HepG2 (cell line): ENCODE data around the gene TAT. TPM values are rescaled to one million over a fixed set of nuclear protein-coding genes. Genes with fewer than 3 reads are reported as not detected.

Experiments
- CREBL2 ChIP-seq: sonication (generic); formaldehyde crosslinking; IDR thresholded peaks from 2 replicates; pipeline ENCODE4 v1.8.1; 2023; ENCODE audit warnings: missing genetic modification reagents, mild to moderate bottlenecking, borderline replicate concordance
- ETV5 ChIP-seq: IDR thresholded peaks from 2 replicates; pipeline ENCODE4 v1.6.1; 2018; ENCODE audit warnings: missing biosample characterization, missing genetic modification reagents, inconsistent platforms, borderline replicate concordance
- EZH2 ChIP-seq: conservative IDR thresholded peaks from 2 replicates; pipeline ENCODE4 v1.6.1; 2012; ENCODE audit warnings: mild to moderate bottlenecking, low read depth, low read length, moderate library complexity
- HMG20B ChIP-seq: conservative IDR thresholded peaks from 2 replicates; pipeline ENCODE4 v1.6.1; 2016; ENCODE audit warnings: missing genetic modification reagents, missing compliant biosample characterization
- KAT2B ChIP-seq: fragments of 150-350 bp; IDR thresholded peaks from 2 replicates; pipeline ENCODE4 v1.6.1; 2014; ENCODE audit warnings: low read depth, low read length, borderline replicate concordance
- KDM5A ChIP-seq: fragments of 200-600 bp; sonication (generic); IDR thresholded peaks from 2 replicates; pipeline ENCODE4 v1.7.0; 2018; ENCODE audit warnings: antibody characterized with exemption, mild to moderate bottlenecking, low read length, borderline replicate concordance
- NFAT5 ChIP-seq: sonication (generic); formaldehyde crosslinking; IDR thresholded peaks from 2 replicates; pipeline ENCODE4 v1.4.0; 2020; ENCODE audit warnings: missing genetic modification reagents
- NFYB ChIP-seq: sonication (generic); formaldehyde crosslinking; IDR thresholded peaks from 2 replicates; pipeline ENCODE4 v1.4.0; 2020; ENCODE audit warnings: missing genetic modification reagents
- SP1 ChIP-seq, 2 experiments: fragments of 450-650 bp in 1 of 2; sonication (generic) in 1 of 2; formaldehyde crosslinking in 1 of 2; IDR thresholded peaks; 2 replicates each; pipeline versions ENCODE4 v1.4.0 to v1.6.1; 2016 to 2020; ENCODE audit warnings: missing genetic modification reagents in 1 of 2
- SUZ12 ChIP-seq: fragments of 150-350 bp; IDR thresholded peaks from 2 replicates; pipeline ENCODE4 v1.6.1; 2014; ENCODE audit warnings: low read depth, low read length
- ZBTB25 ChIP-seq: IDR thresholded peaks from 2 replicates; pipeline ENCODE4 v1.6.1; 2018; ENCODE audit warnings: missing genetic modification reagents
- ZNF205 ChIP-seq: IDR thresholded peaks from 2 replicates; pipeline ENCODE4 v1.6.1; 2018; ENCODE audit warnings: missing biosample characterization, missing genetic modification reagents
- ZNF276 ChIP-seq: sonication (generic); formaldehyde crosslinking; IDR thresholded peaks from 2 replicates; pipeline ENCODE4 v1.4.0; 2020; ENCODE audit warnings: mild to moderate bottlenecking, low read depth, missing genetic modification reagents
- ZNF30 ChIP-seq: sonication (generic); formaldehyde crosslinking; IDR thresholded peaks from 2 replicates; pipeline ENCODE4 v1.5.0; 2020; ENCODE audit warnings: mild to moderate bottlenecking, missing genetic modification reagents
- ZNF326 ChIP-seq: sonication (generic); formaldehyde crosslinking; IDR thresholded peaks from 2 replicates; pipeline ENCODE4 v1.4.0; 2020; ENCODE audit warnings: missing genetic modification reagents, borderline replicate concordance
- ZNF446 ChIP-seq: sonication (generic); formaldehyde crosslinking; IDR thresholded peaks from 2 replicates; pipeline ENCODE4 v1.5.0; 2020; ENCODE audit warnings: mild to moderate bottlenecking, missing genetic modification reagents
- ZNF543 ChIP-seq: sonication (generic); formaldehyde crosslinking; IDR thresholded peaks from 2 replicates; pipeline ENCODE4 v1.4.0; 2020; ENCODE audit warnings: mild to moderate bottlenecking, missing genetic modification reagents
- ZNF816 ChIP-seq: sonication (generic); formaldehyde crosslinking; IDR thresholded peaks from 2 replicates; pipeline ENCODE4 v1.8.0; 2022; ENCODE audit warnings: missing genetic modification reagents, mild to moderate bottlenecking, borderline replicate concordance
- polyA plus RNA-seq, 8 experiments: library from polyadenylated mRNA; depleted of rRNA in 3 of 8; stranded (reverse) in 7 of 8; unstranded in 1 of 8; fragments of >200 nt; fragmentation: Illumina TruSeq in 4 of 8; extraction: Trizol in 4 of 8; gene quantifications; 2 replicates each; pipeline versions ENCODE4 v1.2.1 to v1.2.3, GENCODE V29; 2011 to 2016; ENCODE audit warnings: low read depth in 4 of 8, missing spikeins in 1 of 8, mixed read lengths in 1 of 8; ENCODE audit not compliant: insufficient read depth in 1 of 8
- total RNA-seq, 5 experiments: library from RNA; depleted of rRNA; stranded (reverse); fragments of >200 nt; fragmentation: Illumina TruSeq; extraction: Trizol; gene quantifications; 2 replicates each; pipeline ENCODE4 v1.2.3, GENCODE V29; 2016; ENCODE audit warnings: low read depth in 1 of 5
- TF ChIP-seq, protein P1 (sequence below): IDR thresholded peaks from 2 replicates; pipeline ENCODE4 v1.6.1; 2016; ENCODE audit warnings: low read depth
- TF ChIP-seq, protein P2 (sequence below): sonication (generic); formaldehyde crosslinking; IDR thresholded peaks from 2 replicates; pipeline ENCODE4 v1.4.0; 2020; ENCODE audit warnings: missing genetic modification reagents

Gene TAT
- total and polyA plus RNA-seq, 2 of the 13 experiments (the other 11 are each of a cell fraction or from before 2014, with no cell fraction given) = 1.6 to 5.8 TPM

GRCh38 chr16:71585318-71585703 is 8.4 kb upstream of the TAT start (continued):
- no peak for TF ChIP-seq ZNF276 (CRISPR knock-in tag)
- TF ChIP-seq NFYB = no peak
- TF ChIP-seq KAT2B = no peak
- TF ChIP-seq CREBL2 (CRISPR knock-in tag) = no peak
- no peak for TF ChIP-seq ZNF816
- TF ChIP-seq HMG20B = no peak
- no peak for TF ChIP-seq NFAT5 (CRISPR knock-in tag)
- TF ChIP-seq EZH2 = no peak
- no peak for TF ChIP-seq ZNF543 (CRISPR knock-in tag)
- no peak for TF ChIP-seq ZNF30 (CRISPR knock-in tag)
- TF ChIP-seq ZNF446 (CRISPR knock-in tag) = no peak
- no peak; the same call in 1 of the 2 replicates for TF ChIP-seq KDM5A
- TF ChIP-seq SP1 (IDR thresholded peaks at IDR 0.05) = no peak
- no peak for TF ChIP-seq SP1 (CRISPR knock-in tag; IDR thresholded peaks at IDR 0.05)
- TF ChIP-seq, protein P1, sequence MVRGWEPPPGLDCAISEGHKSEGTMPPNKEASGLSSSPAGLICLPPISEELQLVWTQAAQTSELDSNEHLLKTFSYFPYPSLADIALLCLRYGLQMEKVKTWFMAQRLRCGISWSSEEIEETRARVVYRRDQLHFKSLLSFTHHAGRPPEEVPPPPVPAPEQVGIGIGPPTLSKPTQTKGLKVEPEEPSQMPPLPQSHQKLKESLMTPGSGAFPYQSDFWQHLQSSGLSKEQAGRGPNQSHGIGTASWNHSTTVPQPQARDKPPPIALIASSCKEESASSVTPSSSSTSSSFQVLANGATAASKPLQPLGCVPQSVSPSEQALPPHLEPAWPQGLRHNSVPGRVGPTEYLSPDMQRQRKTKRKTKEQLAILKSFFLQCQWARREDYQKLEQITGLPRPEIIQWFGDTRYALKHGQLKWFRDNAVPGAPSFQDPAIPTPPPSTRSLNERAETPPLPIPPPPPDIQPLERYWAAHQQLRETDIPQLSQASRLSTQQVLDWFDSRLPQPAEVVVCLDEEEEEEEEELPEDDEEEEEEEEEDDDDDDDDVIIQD (CRISPR knock-in tag) = peak; percentile 68; the same call in 1 of the 2 replicates
- TF ChIP-seq ZBTB25 (CRISPR knock-in tag) = no peak
- TF ChIP-seq, protein P2, sequence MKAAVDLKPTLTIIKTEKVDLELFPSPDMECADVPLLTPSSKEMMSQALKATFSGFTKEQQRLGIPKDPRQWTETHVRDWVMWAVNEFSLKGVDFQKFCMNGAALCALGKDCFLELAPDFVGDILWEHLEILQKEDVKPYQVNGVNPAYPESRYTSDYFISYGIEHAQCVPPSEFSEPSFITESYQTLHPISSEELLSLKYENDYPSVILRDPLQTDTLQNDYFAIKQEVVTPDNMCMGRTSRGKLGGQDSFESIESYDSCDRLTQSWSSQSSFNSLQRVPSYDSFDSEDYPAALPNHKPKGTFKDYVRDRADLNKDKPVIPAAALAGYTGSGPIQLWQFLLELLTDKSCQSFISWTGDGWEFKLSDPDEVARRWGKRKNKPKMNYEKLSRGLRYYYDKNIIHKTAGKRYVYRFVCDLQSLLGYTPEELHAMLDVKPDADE = no peak
- TF ChIP-seq ETV5 (CRISPR knock-in tag) = peak; percentile 94
- TF ChIP-seq SUZ12 = no peak
- no peak for TF ChIP-seq ZNF205 (CRISPR knock-in tag)
- TF ChIP-seq ZNF326 (CRISPR knock-in tag) = no peak
